Measurements from ENCODE around the gene SF3B2. TPM values are rescaled to one million over a fixed set of nuclear protein-coding genes. Genes with fewer than 3 reads are reported as not detected.
"Not testable (repeated sequence)": the region's sequence is repeated elsewhere in the genome, so short reads cannot be mapped to it uniquely, and the experiment has no call there.

Gene SF3B2
- polyA plus RNA-seq, 2 of the 4 experiments (the other 2 are of a cell fraction) = 108 to 182 TPM

DNA sequence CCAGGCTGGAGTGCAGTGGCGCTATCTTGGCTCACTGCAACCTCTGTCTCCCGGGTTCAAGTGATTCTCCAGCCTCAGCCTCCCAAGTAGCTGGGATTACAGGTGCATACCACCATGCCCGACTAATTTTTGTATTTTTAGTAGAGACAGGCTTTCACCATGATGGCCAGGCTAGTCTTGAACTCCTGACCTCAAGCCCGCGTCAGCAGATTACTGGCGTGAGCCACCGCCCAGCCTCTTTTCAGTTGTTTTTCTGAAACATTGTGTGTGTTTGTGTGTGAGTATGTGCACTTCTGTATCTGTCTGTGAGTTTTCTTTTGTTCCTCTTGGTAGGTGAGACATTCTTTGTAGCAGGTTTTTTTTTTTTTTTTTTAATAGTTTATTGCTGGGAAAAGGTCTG, 26.8 kb downstream of the SF3B2 start:
- CTCF ChIA-PET = interaction anchor here (0.6 to 9.7 kb wide), 4 partner anchors 9 to 144 kb away, joined by 3 to 82 read pairs (median 6); partner anchors contain the start of gene PACS1
- 76% methylated on average over 7 of the region's 7 CpGs for WGBS (ENCODE audit: missing lambda C conversion rate)
- FAIRE-seq; H3K4me3 ChIP-seq; POLR2A ChIA-PET; ATAC-seq; H3K9me3 ChIP-seq; DNase-seq (ENCODE audit: low read depth in 1 of 2, low spot score in 1 of 2): not testable (repeated sequence)
- H3K4me1 ChIP-seq = peaks cover 69% of the 10 kb centered on the region
- peak; percentile 51 for TF ChIP-seq MAFK (IDR thresholded peaks at IDR 0.05; ENCODE audit: partially characterized antibody)
- H3K4me2 ChIP-seq = peak overlapping the region; percentile 57; the same call in 2 of the 3 replicates
- peak overlapping the region in 1 of 2 experiments; percentile 82; a peak in 2 of 6 replicates for H3K27ac ChIP-seq

DNA sequence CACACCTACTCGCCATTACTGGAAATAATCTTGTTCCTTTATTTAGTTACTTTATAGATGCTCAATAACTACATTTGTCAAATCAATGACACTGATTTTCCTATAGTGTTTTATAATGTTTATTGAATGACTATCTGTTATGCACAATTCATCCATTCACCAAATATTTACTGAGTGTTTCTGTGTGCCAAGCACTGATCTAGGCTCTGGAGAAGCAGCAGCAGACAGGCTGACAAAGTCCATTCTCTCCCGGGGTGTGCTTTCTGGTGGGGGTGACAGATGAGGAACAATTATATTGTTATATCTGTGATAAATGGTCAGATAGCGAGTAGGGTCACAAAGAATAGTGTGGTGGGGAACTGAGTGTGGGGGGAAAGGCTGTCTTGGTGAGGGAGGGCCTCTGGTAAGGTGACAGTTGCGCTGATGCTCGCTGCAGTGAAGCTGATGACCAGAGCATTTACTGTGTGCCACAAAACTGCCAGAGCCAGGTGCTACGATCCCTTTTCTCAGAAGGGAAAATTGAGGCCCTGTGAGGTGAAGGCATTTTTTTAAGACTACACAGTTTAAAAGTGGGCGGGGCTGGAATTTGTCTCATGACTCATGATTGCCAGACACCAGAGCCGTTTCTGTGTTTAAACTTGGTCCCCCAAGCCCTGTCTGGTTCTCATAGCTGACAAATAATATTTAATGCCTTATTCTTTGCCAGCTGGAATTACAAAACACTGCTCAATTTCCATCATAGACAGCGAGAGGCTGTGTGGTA, 28.1 kb downstream of the SF3B2 start:
- ChIA-PET POLR2A (interaction anchor here (1.0 kb wide), 1 partner anchor 32 kb away, joined by 3 read pairs; no protein-coding TSS in a partner anchor), CTCF (interaction anchor here (0.9 to 9.7 kb wide), 11 partner anchors 11 to 142 kb away, joined by 3 to 82 read pairs (median 5); partner anchors contain the start of gene PACS1)
- peak overlapping the region; percentile 58 to 82 for H3K27ac ChIP-seq
- 37% methylated on average over 9 of the region's 9 CpGs for WGBS (ENCODE audit: missing lambda C conversion rate)
- DNase-seq (ENCODE audit: low read depth in 1 of 2, low spot score in 1 of 2) = peak; percentile 49 to 68
- FAIRE-seq = no peak
- no peak overlapping the region for H3K4me3 ChIP-seq
- H3K4me1 ChIP-seq = peaks cover 82% of the 10 kb centered on the region
- peak; percentile 23; the same call in 1 of the 2 replicates for TF ChIP-seq GATA3 (IDR thresholded peaks at IDR 0.05; ENCODE audit: borderline replicate concordance)
- no peak for TF ChIP-seq CHD2 (IDR thresholded peaks at IDR 0.05; ENCODE audit: low read length, partially characterized antibody)
- TF ChIP-seq FOSL2 (IDR thresholded peaks at IDR 0.05) = no peak; the same call in 1 of the 2 replicates
- TF ChIP-seq FOSL2 (CRISPR knock-in tag; IDR thresholded peaks at IDR 0.05) = peak; percentile 78
- no peak for TF ChIP-seq ZSCAN20 (CRISPR knock-in tag; IDR thresholded peaks at IDR 0.05)
- no peak for TF ChIP-seq POLR2A (IDR thresholded peaks at IDR 0.05; ENCODE audit: low read length)
- no peak for TF ChIP-seq JUNB (IDR thresholded peaks at IDR 0.05)
- TF ChIP-seq, protein P1, sequence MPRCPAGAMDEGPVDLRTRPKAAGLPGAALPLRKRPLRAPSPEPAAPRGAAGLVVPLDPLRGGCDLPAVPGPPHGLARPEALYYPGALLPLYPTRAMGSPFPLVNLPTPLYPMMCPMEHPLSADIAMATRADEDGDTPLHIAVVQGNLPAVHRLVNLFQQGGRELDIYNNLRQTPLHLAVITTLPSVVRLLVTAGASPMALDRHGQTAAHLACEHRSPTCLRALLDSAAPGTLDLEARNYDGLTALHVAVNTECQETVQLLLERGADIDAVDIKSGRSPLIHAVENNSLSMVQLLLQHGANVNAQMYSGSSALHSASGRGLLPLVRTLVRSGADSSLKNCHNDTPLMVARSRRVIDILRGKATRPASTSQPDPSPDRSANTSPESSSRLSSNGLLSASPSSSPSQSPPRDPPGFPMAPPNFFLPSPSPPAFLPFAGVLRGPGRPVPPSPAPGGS (IDR thresholded peaks at IDR 0.05) = no peak
- no peak for TF ChIP-seq TP53 (CRISPR knock-in tag; IDR thresholded peaks at IDR 0.05)
- ATAC-seq = peak; percentile 68 to 74; a peak in 4 of 6 replicates
- no peaks in the 10 kb centered on the region for H3K9me3 ChIP-seq
- H3K4me2 ChIP-seq = peak overlapping the region; percentile 57

- no peak for DNase-seq (ENCODE audit: low read depth in 1 of 2, low spot score in 1 of 2)
- TF ChIP-seq, protein P2, sequence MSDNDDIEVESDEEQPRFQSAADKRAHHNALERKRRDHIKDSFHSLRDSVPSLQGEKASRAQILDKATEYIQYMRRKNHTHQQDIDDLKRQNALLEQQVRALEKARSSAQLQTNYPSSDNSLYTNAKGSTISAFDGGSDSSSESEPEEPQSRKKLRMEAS (IDR thresholded peaks at IDR 0.05) = no peak
- POLR2A ChIA-PET = interaction anchor here (1.0 kb wide), 1 partner anchor 31 kb away, joined by 3 read pairs; no protein-coding TSS in a partner anchor
- no peak overlapping the region for H3K4me3 ChIP-seq
- CTCF ChIA-PET = interaction anchor here (0.5 to 9.7 kb wide), 11 partner anchors 12 to 381 kb away, joined by 3 to 82 read pairs (median 3); partner anchors contain the start of gene PACS1
- 30% methylated on average over 5 of the region's 5 CpGs for WGBS (ENCODE audit: missing lambda C conversion rate)
- peak in 1 of 2 experiments; percentile 18; a peak in 2 of 6 replicates for ATAC-seq
- FAIRE-seq = no peak
- H3K9me3 ChIP-seq = no peaks in the 10 kb centered on the region
- H3K4me1 ChIP-seq = peaks cover 84% of the 10 kb centered on the region
- peak overlapping the region; percentile 57 for H3K4me2 ChIP-seq
- peak overlapping the region; percentile 58 to 82 for H3K27ac ChIP-seq
Observed at GRCh38 chr11:66081505-66081904, 29.3 kb downstream of the SF3B2 start.

GRCh38 chr11:66082946-66083698, 31.0 kb downstream of the SF3B2 start:
- H3K4me2 ChIP-seq = peak overlapping the region; percentile 57
- DNase-seq (ENCODE audit: low read depth in 1 of 2, low spot score in 1 of 2) (no peak), ATAC-seq (0 out of 6 replicates have a peak, but pooled peaks of 1 of the 2 experiments have one; percentile 13), FAIRE-seq (no peak)
- H3K4me3 ChIP-seq = no peak overlapping the region
- TF ChIP-seq HOXB13 (CRISPR knock-in tag; IDR thresholded peaks at IDR 0.05; ENCODE audit: low read depth) (no peak), ESRRA (IDR thresholded peaks at IDR 0.05; ENCODE audit: borderline replicate concordance, low read length) (no peak), TP53 (CRISPR knock-in tag; IDR thresholded peaks at IDR 0.05) (no peak), HOXA7 (CRISPR knock-in tag; IDR thresholded peaks at IDR 0.05) (no peak), JUN (IDR thresholded peaks at IDR 0.05) (no peak), ZSCAN20 (CRISPR knock-in tag; IDR thresholded peaks at IDR 0.05) (no peak), CHD2 (IDR thresholded peaks at IDR 0.05; ENCODE audit: low read length, partially characterized antibody) (no peak), FOXS1 (CRISPR knock-in tag; IDR thresholded peaks at IDR 0.05) (no peak), BHLHE40 (IDR thresholded peaks at IDR 0.05; ENCODE audit: low read depth, low read length) (no peak), ZNF302 (CRISPR knock-in tag; IDR thresholded peaks at IDR 0.05) (no peak)
- TF ChIP-seq, protein P2 (IDR thresholded peaks at IDR 0.05) = no peak
- TF ChIP-seq, protein P1 (IDR thresholded peaks at IDR 0.05) = no peak
- WGBS (ENCODE audit: missing lambda C conversion rate) = 43% methylated on average over 4 of the region's 4 CpGs
- peaks cover 73% of the 10 kb centered on the region for H3K4me1 ChIP-seq
- ChIA-PET CTCF (interaction anchor here (1.2 to 9.7 kb wide), 7 partner anchors 14 to 139 kb away, joined by 4 to 82 read pairs (median 5); partner anchors contain the start of gene PACS1), POLR2A (no interaction called here)
- no peaks in the 10 kb centered on the region for H3K9me3 ChIP-seq
- peak overlapping the region; percentile 26 to 57; a peak in 4 of 6 replicates for H3K27ac ChIP-seq

Measured in A549 (cell line).